ENCODE data around the gene ZNF446. TPM values are rescaled to one million over a fixed set of nuclear protein-coding genes. Genes with fewer than 3 reads are reported as not detected.
A peak's percentile ranks its signal among the peaks of the same experiment; 100 is the strongest.

Gene ZNF446
- total RNA-seq, 5 donors from 2014 or later (not counting 1 experiment from before 2014, with no cell fraction given): 12.0 to 20.5 (median 18.9) TPM

GRCh38 chr19:58453743-58454142, 22.4 kb upstream of the ZNF446 start:
- ATAC-seq (replicated peaks in 1 of 4): no peak
- POLR2A ChIA-PET: interaction anchor here in 1 of 2 donors (0.6 kb wide), 1 partner anchor 156 kb away, joined by 3 read pairs; no protein-coding TSS in a partner anchor

GRCh38 chr19:58455306-58455705, 20.8 kb upstream of the ZNF446 start:
- Mint-ChIP-seq H3K4me3 (no peak overlapping the region), H3K27ac (no peak overlapping the region), H3K36me3 (peaks cover 23% of the 10 kb centered on the region), H3K4me1 (peaks cover 22 to 26% (median 23%) of the 10 kb centered on the region in 3 donors), H3K27me3 (peaks cover 0 to 3% of the 10 kb centered on the region in 2 donors), H3K9me3 (no peaks in the 10 kb centered on the region)
- Histone ChIP-seq H3K27me3 (replicated peaks in 1 of 2; ENCODE audit: control insufficient read depth in 2 of 2, extremely low read depth in 1 of 2, insufficient read depth in 2 of 2, low read length in 1 of 2) (no peaks in the 10 kb centered on the region), H3K4me3 (ENCODE audit: control insufficient read depth in 1 of 2, extremely low read depth in 1 of 2, low read length in 1 of 2) (no peak overlapping the region), H3K36me3 (ENCODE audit: control insufficient read depth in 2 of 2, extremely low read depth in 1 of 2, insufficient read depth in 1 of 2, low read length in 1 of 2) (peaks cover 11% of the 10 kb centered on the region in 2 donors), H3K9me3 (no peaks in the 10 kb centered on the region), H3K4me1 (ENCODE audit: control insufficient read depth in 1 of 2, extremely low read depth in 1 of 2, insufficient read depth in 2 of 2, low read length in 2 of 2) (peaks cover 4 to 14% of the 10 kb centered on the region in 2 experiments), H3K27ac (ENCODE audit: low read length) (no peak overlapping the region)
- ATAC-seq (replicated peaks in 1 of 4) (no peak), DNase-seq (no peak)
- ChIA-PET POLR2A (no interaction called here), CTCF (no interaction called here)
- 98% methylated on average over 14 of the region's 21 CpGs for WGBS (ENCODE audit: insufficient coverage)

More at GRCh38 chr19:58453743-58454142, 22.4 kb upstream of the ZNF446 start:
- Mint-ChIP-seq H3K9me3 (no peaks in the 10 kb centered on the region), H3K36me3 (peaks cover 23% of the 10 kb centered on the region), H3K4me1 (peaks cover 22 to 26% (median 23%) of the 10 kb centered on the region in 3 donors), H3K27ac (no peak overlapping the region), H3K4me3 (peak overlapping the region; percentile 17 to 27 (median 18)), H3K27me3 (peaks cover 0 to 9% of the 10 kb centered on the region in 2 donors)
- no peak overlapping the region for H3K4me3 ChIP-seq (ENCODE audit: control insufficient read depth in 1 of 2, extremely low read depth in 1 of 2, low read length in 1 of 2)
- H3K27me3 ChIP-seq (replicated peaks in 1 of 2; ENCODE audit: control insufficient read depth in 2 of 2, extremely low read depth in 1 of 2, insufficient read depth in 2 of 2, low read length in 1 of 2): peaks cover 0 to 8% of the 10 kb centered on the region in 2 experiments
- peaks cover 11% of the 10 kb centered on the region in 2 donors for H3K36me3 ChIP-seq (ENCODE audit: control insufficient read depth in 2 of 2, extremely low read depth in 1 of 2, insufficient read depth in 1 of 2, low read length in 1 of 2)
- H3K4me1 ChIP-seq (ENCODE audit: control insufficient read depth in 1 of 2, extremely low read depth in 1 of 2, insufficient read depth in 2 of 2, low read length in 2 of 2): peaks cover 4 to 14% of the 10 kb centered on the region in 2 experiments
- WGBS (ENCODE audit: insufficient coverage): 97% methylated on average over 3 of the region's 6 CpGs
- CTCF ChIA-PET: no interaction called here
- no peak overlapping the region for H3K27ac ChIP-seq (ENCODE audit: low read length)
- no peaks in the 10 kb centered on the region for H3K9me3 ChIP-seq
- DNase-seq: no peak

- H3K4me1 Mint-ChIP-seq: peaks cover 15 to 18% (median 16%) of the 10 kb centered on the region in 3 donors
- H3K27me3 ChIP-seq (replicated peaks in 1 of 2; ENCODE audit: control insufficient read depth in 2 of 2, extremely low read depth in 1 of 2, insufficient read depth in 2 of 2, low read length in 1 of 2): no peaks in the 10 kb centered on the region
- DNase-seq (no peak), ATAC-seq (replicated peaks in 1 of 4) (no peak)
- H3K9me3 Mint-ChIP-seq: no peaks in the 10 kb centered on the region
- H3K27ac Mint-ChIP-seq: no peak overlapping the region
- H3K4me3 ChIP-seq (ENCODE audit: control insufficient read depth in 1 of 2, extremely low read depth in 1 of 2, low read length in 1 of 2): no peak overlapping the region
- peaks cover 1 to 10% of the 10 kb centered on the region in 2 experiments for H3K4me1 ChIP-seq (ENCODE audit: control insufficient read depth in 1 of 2, extremely low read depth in 1 of 2, insufficient read depth in 2 of 2, low read length in 2 of 2)
- 98% methylated on average over 29 of the region's 35 CpGs for WGBS (ENCODE audit: insufficient coverage)
- peaks cover 11% of the 10 kb centered on the region in 2 donors for H3K36me3 ChIP-seq (ENCODE audit: control insufficient read depth in 2 of 2, extremely low read depth in 1 of 2, insufficient read depth in 1 of 2, low read length in 1 of 2)
- ChIA-PET POLR2A (no interaction called here), CTCF (no interaction called here)
- no peaks in the 10 kb centered on the region for H3K9me3 ChIP-seq
- H3K4me3 Mint-ChIP-seq: no peak overlapping the region
- H3K36me3 Mint-ChIP-seq: peaks cover 23% of the 10 kb centered on the region
- H3K27me3 Mint-ChIP-seq: peaks cover 0 to 2% of the 10 kb centered on the region in 2 donors
- H3K27ac ChIP-seq (ENCODE audit: low read length): no peak overlapping the region
These were observed 20.0 kb upstream of the ZNF446 start for GRCh38 chr19:58456111-58456510.

- DNase-seq (no peak), ATAC-seq (replicated peaks in 1 of 4) (no peak)
- Histone ChIP-seq H3K4me1 (ENCODE audit: control insufficient read depth in 1 of 2, extremely low read depth in 1 of 2, insufficient read depth in 2 of 2, low read length in 2 of 2) (no peaks in the 10 kb centered on the region), H3K27ac (ENCODE audit: low read length) (no peak overlapping the region), H3K9me3 (no peaks in the 10 kb centered on the region), H3K4me3 (ENCODE audit: control insufficient read depth in 1 of 2, extremely low read depth in 1 of 2, low read length in 1 of 2) (no peak overlapping the region), H3K36me3 (ENCODE audit: control insufficient read depth in 2 of 2, extremely low read depth in 1 of 2, insufficient read depth in 1 of 2, low read length in 1 of 2) (peaks cover 11% of the 10 kb centered on the region in 2 donors), H3K27me3 (replicated peaks in 1 of 2; ENCODE audit: control insufficient read depth in 2 of 2, extremely low read depth in 1 of 2, insufficient read depth in 2 of 2, low read length in 1 of 2) (no peaks in the 10 kb centered on the region)
- no peak overlapping the region for H3K27ac Mint-ChIP-seq
- 57% methylated on average over 1 of the region's 2 CpGs for WGBS (ENCODE audit: insufficient coverage)
- H3K4me3 Mint-ChIP-seq: no peak overlapping the region
- no peaks in the 10 kb centered on the region for H3K9me3 Mint-ChIP-seq
- H3K36me3 Mint-ChIP-seq: peaks cover 12% of the 10 kb centered on the region
- no peaks in the 10 kb centered on the region for H3K27me3 Mint-ChIP-seq
- CTCF ChIA-PET: interaction anchor here in 1 of 2 donors (0.9 kb wide), 1 partner anchor 9 kb away, joined by 3 read pairs; the partner anchor contains the start of gene ZNF324B
- POLR2A ChIA-PET: no interaction called here
- H3K4me1 Mint-ChIP-seq: peaks cover 0 to 2% (median 0%) of the 10 kb centered on the region in 3 donors
These were observed 16.1 kb upstream of the ZNF446 start for GRCh38 chr19:58460039-58460438.

- ATAC-seq (replicated peaks in 1 of 4): peak; percentile 18 to 30 (median 26)
- H3K27ac Mint-ChIP-seq: peak overlapping the region in 1 of 2 donors; percentile 71
- no peak overlapping the region for H3K27ac ChIP-seq (ENCODE audit: low read length)
These were observed 9.9 kb upstream of the ZNF446 start for GRCh38 chr19:58466089-58466759.

GRCh38 chr19:58466760-58467589, 9.2 kb upstream of the ZNF446 start, which contains the start of gene ZNF324:
Gene ZNF324 (plus strand): TSS chr19:58467080. CDS start chr19:58469186, 2,106 bp downstream.
- peak within 1 kb of the TSS; percentile 50 to 71 for H3K27ac Mint-ChIP-seq
- Histone ChIP-seq H3K4me1 (ENCODE audit: control insufficient read depth in 1 of 2, extremely low read depth in 1 of 2, insufficient read depth in 2 of 2, low read length in 2 of 2) (peaks cover 4 to 21% of the 10 kb centered on the region in 2 experiments), H3K9me3 (no peaks in the 10 kb centered on the region), H3K27ac (ENCODE audit: low read length) (peak within 1 kb of the TSS; percentile 55), H3K4me3 (ENCODE audit: control insufficient read depth in 1 of 2, extremely low read depth in 1 of 2, low read length in 1 of 2) (peak within 1 kb of the TSS; percentile 61 to 64), H3K27me3 (replicated peaks in 1 of 2; ENCODE audit: control insufficient read depth in 2 of 2, extremely low read depth in 1 of 2, insufficient read depth in 2 of 2, low read length in 1 of 2) (peaks cover 0 to 5% of the 10 kb centered on the region in 2 experiments), H3K36me3 (ENCODE audit: control insufficient read depth in 2 of 2, extremely low read depth in 1 of 2, insufficient read depth in 1 of 2, low read length in 1 of 2) (peaks cover 4 to 19% of the 10 kb centered on the region in 2 donors)
- H3K27me3 Mint-ChIP-seq: no peaks in the 10 kb centered on the region
- ChIA-PET POLR2A (no interaction called here), CTCF (no interaction called here)
- peak within 1 kb of the TSS; percentile 76 to 87 (median 86) for H3K4me3 Mint-ChIP-seq
- peaks cover 8% of the 10 kb centered on the region for H3K36me3 Mint-ChIP-seq
- under 1% methylated on average over 90 of the region's 92 CpGs for WGBS (ENCODE audit: insufficient coverage)
- ATAC-seq (replicated peaks in 1 of 4) (peak; percentile 97 to 99 (median 98)), DNase-seq (peak; percentile 92 to 98 (median 97))
- no peaks in the 10 kb centered on the region for H3K9me3 Mint-ChIP-seq
- H3K4me1 Mint-ChIP-seq: peaks cover 17 to 26% (median 23%) of the 10 kb centered on the region in 3 donors

More at GRCh38 chr19:58466089-58466759, 9.9 kb upstream of the ZNF446 start:
- peaks cover 4 to 21% of the 10 kb centered on the region in 2 experiments for H3K4me1 ChIP-seq (ENCODE audit: control insufficient read depth in 1 of 2, extremely low read depth in 1 of 2, insufficient read depth in 2 of 2, low read length in 2 of 2)
- H3K9me3 ChIP-seq: no peaks in the 10 kb centered on the region
- H3K9me3 Mint-ChIP-seq: no peaks in the 10 kb centered on the region
- 26% methylated on average over 15 of the region's 20 CpGs for WGBS (ENCODE audit: insufficient coverage)
- peaks cover 0 to 5% of the 10 kb centered on the region in 2 experiments for H3K27me3 ChIP-seq (replicated peaks in 1 of 2; ENCODE audit: control insufficient read depth in 2 of 2, extremely low read depth in 1 of 2, insufficient read depth in 2 of 2, low read length in 1 of 2)
- peaks cover 17 to 26% (median 23%) of the 10 kb centered on the region in 3 donors for H3K4me1 Mint-ChIP-seq
- H3K4me3 Mint-ChIP-seq: peak overlapping the region; percentile 76 to 87 (median 86)
- ChIA-PET POLR2A (interaction anchor here (0.5 to 0.6 kb wide), 2 partner anchors 15 to 550 kb away, joined by 3 read pairs; partner anchors contain the start of gene ZNF324B (in 1 of the 2)), CTCF (interaction anchor here in 1 of 2 donors (0.7 kb wide), 1 partner anchor 521 kb away, joined by 4 read pairs; no protein-coding TSS in a partner anchor)
- peak overlapping the region; percentile 61 to 64 for H3K4me3 ChIP-seq (ENCODE audit: control insufficient read depth in 1 of 2, extremely low read depth in 1 of 2, low read length in 1 of 2)
- H3K27me3 Mint-ChIP-seq: no peaks in the 10 kb centered on the region
- H3K36me3 ChIP-seq (ENCODE audit: control insufficient read depth in 2 of 2, extremely low read depth in 1 of 2, insufficient read depth in 1 of 2, low read length in 1 of 2): peaks cover 4 to 14% of the 10 kb centered on the region in 2 donors
- H3K36me3 Mint-ChIP-seq: peaks cover 8% of the 10 kb centered on the region
- no peak for DNase-seq
